RWPE1 (cell line): ENCODE results near the gene LGALS3.

Experiments
- CTCF ChIA-PET: fragments of 350-600 bp; sonication (Branson Sonifier 250); formaldehyde crosslinking; extraction: SDS; loops from one replicate; lab custom pipeline; 2021; lab: Yijun Ruan, JAX
- POLR2A ChIA-PET: fragments of 400-600 bp; formaldehyde crosslinking; extraction: SDS; loops from one replicate; lab custom pipeline; 2020; ENCODE audit warnings: antibody characterized with exemption; ENCODE audit not compliant: low non-redundant PET; lab: Yijun Ruan, JAX
- DNase-seq: peaks from one replicate; pipeline ENCODE4 v3.0.0; 2012; ENCODE audit warnings: low spot score
- H3K27ac ChIP-seq: fragments of 450-650 bp; 2 replicates; pipeline ENCODE4 v1.5.1; 2017
- TF ChIP-seq, protein P1 (sequence below): fragments of 450-650 bp; conservative IDR thresholded peaks from 2 replicates; pipeline ENCODE4 v1.5.1; 2017; ENCODE audit warnings: low read depth, mild to moderate bottlenecking

The LGALS3 gene

DNA sequence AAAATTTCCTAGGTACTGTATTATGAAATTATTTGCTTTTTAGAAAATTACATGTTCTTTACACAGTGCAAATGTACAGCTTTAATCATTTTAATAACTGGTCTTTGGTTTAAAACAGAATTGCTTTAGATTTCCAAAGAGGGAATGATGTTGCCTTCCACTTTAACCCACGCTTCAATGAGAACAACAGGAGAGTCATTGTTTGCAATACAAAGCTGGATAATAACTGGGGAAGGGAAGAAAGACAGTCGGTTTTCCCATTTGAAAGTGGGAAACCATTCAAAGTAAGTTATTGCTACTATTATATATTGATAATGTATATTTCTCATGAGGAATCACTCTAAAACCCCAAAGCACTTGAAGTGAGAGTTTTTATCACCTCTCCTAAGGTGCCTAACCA, 13.4 kb downstream of the LGALS3 start:
- POLR2A ChIA-PET, result no interaction called here
- TF ChIP-seq, protein P1, sequence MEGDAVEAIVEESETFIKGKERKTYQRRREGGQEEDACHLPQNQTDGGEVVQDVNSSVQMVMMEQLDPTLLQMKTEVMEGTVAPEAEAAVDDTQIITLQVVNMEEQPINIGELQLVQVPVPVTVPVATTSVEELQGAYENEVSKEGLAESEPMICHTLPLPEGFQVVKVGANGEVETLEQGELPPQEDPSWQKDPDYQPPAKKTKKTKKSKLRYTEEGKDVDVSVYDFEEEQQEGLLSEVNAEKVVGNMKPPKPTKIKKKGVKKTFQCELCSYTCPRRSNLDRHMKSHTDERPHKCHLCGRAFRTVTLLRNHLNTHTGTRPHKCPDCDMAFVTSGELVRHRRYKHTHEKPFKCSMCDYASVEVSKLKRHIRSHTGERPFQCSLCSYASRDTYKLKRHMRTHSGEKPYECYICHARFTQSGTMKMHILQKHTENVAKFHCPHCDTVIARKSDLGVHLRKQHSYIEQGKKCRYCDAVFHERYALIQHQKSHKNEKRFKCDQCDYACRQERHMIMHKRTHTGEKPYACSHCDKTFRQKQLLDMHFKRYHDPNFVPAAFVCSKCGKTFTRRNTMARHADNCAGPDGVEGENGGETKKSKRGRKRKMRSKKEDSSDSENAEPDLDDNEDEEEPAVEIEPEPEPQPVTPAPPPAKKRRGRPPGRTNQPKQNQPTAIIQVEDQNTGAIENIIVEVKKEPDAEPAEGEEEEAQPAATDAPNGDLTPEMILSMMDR, result no peak
- DNase-seq, result no peak
- CTCF ChIA-PET, result interaction anchor here (0.6 kb wide), 1 partner anchor 223 kb away, joined by 3 read pairs; no protein-coding TSS in a partner anchor
- no peak overlapping the region for H3K27ac ChIP-seq

DNA sequence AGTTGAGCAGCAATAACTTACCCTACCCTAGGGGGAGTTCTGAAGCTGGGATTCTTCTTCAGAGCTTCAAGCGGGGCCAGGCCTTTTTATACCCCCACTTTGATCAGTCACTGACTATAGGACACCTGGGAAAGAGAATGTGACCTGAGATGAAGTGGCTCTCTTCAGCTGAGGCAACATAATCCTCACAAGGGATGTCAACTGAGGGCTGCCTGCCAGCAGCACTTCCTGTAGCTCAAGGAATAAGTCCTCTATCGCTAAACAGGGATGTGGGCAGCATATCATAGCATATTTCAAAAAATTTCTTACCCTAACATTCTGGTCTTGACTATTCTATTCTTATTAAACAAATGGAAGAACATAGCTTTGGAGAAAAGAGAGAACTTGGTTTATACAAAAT, 17.4 kb downstream of the LGALS3 start:
- no peak for DNase-seq
- TF ChIP-seq, protein P1, result no peak
- ChIA-PET POLR2A (interaction anchor here (0.6 kb wide), 1 partner anchor 57 kb away, joined by 3 read pairs; no protein-coding TSS in a partner anchor), CTCF (interaction anchor here (0.6 to 1.0 kb wide), 2 partner anchors 13 to 15 kb away, joined by 3 read pairs; no protein-coding TSS in a partner anchor)
- H3K27ac ChIP-seq, result no peak overlapping the region

DNA sequence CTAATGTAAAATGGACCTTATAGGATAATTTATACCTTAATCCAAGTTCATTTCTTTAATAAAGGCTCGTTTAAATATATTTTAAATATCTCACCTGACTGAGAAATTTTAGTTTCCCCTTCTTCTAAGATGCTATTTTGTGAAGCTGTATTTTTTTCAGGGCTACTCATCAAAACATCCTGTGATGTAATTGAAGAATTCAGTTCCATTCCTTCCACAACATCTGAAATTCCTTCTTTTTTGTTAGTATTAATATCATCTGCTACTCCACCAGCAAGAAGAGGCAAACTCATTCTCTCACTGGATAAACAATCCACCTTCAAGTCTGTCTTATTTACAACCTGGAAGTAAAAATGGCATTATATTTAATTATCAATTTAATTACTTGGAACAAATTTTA, 22.5 kb downstream of the LGALS3 start:
- DNase-seq, result no peak
- TF ChIP-seq, protein P1, result no peak
- no peak overlapping the region for H3K27ac ChIP-seq
- ChIA-PET POLR2A (interaction anchor here (0.5 kb wide), 1 partner anchor 80 kb away, joined by 5 read pairs; no protein-coding TSS in a partner anchor), CTCF (interaction anchor here (0.6 to 2.4 kb wide), 3 partner anchors 9 to 276 kb away, joined by 3 to 12 read pairs (median 3); no protein-coding TSS in a partner anchor)

DNA sequence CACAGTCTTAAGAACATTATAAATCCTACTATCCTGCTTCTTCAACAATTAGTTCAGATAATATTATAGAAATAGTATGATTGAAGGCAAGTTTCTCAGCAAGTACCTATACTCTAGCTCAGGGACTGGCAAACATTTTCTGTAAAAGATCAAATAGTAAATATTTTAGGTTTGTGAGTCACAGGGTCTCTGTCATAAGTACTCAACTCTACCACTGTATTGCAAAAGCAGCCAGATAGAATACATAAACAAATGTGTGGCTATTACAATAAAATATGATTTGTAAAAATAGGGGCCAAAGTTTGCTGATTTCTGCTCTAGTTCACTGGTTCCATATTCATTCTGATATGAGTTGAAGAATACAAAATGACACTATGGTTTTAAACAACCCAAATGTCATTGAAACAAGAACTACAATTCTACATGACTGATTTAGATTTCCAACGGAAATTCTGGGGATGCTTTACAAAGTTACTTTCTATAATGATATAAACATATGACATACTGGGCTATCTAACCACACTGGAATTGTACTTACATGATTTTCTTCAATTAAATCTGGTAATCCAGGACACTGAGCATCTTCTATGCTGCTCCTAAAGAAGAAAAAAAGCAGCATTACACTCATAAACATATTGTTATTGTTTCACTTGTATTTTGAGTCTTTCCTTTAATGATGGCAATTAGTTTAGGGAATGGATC, 23.2 kb downstream of the LGALS3 start:
- ChIA-PET POLR2A (no interaction called here), CTCF (interaction anchor here (0.8 kb wide), 1 partner anchor 85 kb away, joined by 3 read pairs; no protein-coding TSS in a partner anchor)
- no peak overlapping the region for H3K27ac ChIP-seq
- DNase-seq, result no peak
- TF ChIP-seq, protein P1, result no peak

DNA sequence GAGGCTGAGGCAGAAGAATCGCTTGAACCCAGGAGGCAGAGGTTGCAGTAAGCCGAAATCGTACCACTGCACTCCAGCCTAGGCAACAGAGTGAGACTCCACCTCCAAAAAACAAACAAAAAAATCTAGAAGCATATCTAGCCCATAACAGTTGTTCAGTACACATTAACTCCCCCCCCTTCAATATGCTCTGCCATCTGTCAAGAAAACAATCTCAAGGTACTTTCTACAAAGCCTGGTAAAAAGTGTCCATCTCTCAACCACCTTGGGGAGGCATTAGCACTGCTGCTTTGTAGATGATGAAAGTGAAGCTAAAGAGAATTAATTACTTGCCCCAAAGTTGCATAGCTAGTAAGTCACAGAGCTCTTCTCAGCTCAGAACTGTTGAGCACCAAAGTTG, 24.9 kb downstream of the LGALS3 start:
- DNase-seq, result no peak
- no peak overlapping the region for H3K27ac ChIP-seq
- POLR2A ChIA-PET, result no interaction called here
- TF ChIP-seq, protein P1, result no peak
- CTCF ChIA-PET, result interaction anchor here (0.6 to 0.7 kb wide), 2 partner anchors 62 to 103 kb away, joined by 3 to 4 read pairs; no protein-coding TSS in a partner anchor

DNA sequence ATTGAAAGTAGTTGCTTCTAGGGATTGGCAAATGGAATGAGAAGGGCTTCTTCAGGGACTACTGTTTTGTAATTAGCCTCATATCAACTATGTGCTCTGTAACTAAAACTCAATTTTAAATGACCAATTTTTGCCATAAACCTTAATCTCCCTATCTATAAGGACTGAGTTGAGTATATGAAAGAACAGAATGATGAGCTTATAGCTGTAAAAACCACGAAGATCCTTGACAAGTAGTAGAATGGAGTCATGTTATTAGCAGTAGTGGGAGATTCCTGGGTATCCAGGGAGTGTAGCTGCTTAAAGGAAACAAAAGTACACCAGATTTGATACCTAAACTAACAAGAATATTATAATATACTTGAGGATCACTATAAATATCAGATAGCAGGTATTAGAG, 28.0 kb downstream of the LGALS3 start:
- ChIA-PET CTCF (interaction anchor here (0.7 kb wide), 1 partner anchor 91 kb away, joined by 4 read pairs; no protein-coding TSS in a partner anchor), POLR2A (no interaction called here)
- no peak for DNase-seq
- TF ChIP-seq, protein P1, result no peak
- H3K27ac ChIP-seq, result no peak overlapping the region
